GM12873 (cell line): ENCODE data around the gene HOXC5.

Source experiments
- CTCF ChIP-seq: IDR thresholded peaks from 2 replicates; pipeline ENCODE4 v1.5.1; 2012; ENCODE audit warnings: low read depth, mild to moderate bottlenecking, moderate library complexity, low read length, control low read depth; ENCODE audit not compliant: insufficient read depth; ENCODE audit errors: missing control alignments

HOXC5 gene

DNA sequence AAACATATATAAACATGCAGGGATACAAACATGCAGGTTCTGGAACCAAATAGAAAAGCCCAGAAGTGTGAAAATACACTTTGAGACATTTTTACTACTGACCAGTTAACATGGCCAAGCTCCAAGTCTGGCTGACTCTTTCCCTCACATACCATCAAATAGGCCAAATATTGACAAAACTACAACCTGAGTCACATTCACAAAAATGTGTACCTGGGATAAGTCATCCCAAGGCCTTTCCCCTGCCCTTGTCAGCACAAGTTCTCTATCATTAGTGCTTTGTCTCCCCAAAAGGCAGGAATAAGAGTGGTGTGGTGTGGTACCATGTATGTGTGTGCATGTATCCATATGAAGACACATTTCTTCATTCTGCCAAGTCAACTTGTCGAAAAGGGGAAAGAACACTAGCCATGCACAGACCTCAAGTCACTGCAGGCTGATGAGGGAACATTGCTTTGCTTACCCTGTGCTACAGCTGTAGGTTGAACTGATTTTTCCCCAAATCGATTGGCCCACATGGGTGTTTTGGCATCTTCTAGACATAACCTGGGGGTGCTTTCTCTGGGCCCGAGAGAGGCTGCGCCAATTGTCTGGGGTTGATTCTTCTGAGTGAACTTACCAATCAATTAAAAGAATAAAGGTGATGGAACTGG is 35.7 kb downstream of the HOXC5 start:
- no peak for TF ChIP-seq CTCF

DNA sequence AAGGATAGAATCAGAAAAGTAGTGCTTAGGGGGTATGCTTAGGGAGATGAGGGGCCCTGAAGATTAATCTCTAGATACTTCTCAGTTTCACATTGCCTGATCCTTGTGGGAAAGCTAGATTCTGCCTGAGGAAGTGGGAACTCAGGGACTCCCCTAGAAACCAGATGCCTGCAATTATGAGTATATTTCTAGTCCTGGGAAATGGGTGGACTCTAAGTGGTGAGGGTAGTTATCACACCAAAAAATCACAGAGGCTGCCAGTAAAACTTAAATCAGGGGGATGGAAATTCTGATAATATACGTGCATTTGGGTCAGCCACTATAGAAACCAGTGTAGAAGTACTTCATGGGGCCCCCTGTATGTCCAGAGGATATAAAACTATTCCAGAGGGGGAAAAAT is 39.1 kb downstream of the HOXC5 start:
- TF ChIP-seq CTCF, result no peak

GRCh38 chr12:54074308-54074707 is 41.5 kb downstream of the HOXC5 start:
- no peak for TF ChIP-seq CTCF

GRCh38 chr12:54075409-54075808 is 42.6 kb downstream of the HOXC5 start:
- TF ChIP-seq CTCF, result no peak

DNA sequence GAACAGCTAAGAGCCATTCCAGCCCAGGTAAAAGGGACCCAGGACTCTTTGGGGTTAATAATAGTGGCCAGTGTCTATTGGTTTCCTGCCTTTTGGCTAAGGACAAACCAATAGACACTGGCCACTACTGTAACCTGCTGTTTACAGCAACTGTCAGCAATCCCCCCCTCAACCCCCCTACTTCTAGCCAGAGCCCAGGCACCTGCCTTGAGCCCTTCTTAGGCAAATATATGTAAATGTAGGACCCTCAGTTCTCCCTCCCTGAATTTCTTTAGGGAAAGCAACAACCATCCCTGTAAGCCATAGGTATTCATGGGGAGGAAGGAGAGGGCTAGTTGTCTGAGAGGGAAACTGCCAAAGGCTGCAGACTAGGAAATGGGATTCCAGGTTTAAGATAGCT is 43.1 kb downstream of the HOXC5 start:
- no peak for TF ChIP-seq CTCF

- no peak for TF ChIP-seq CTCF
Measured at GRCh38 chr12:54082397-54082892, 49.6 kb downstream of the HOXC5 start.
